T-cell (primary cell): Measurements from ENCODE around the gene AGPAT4. TPM values are rescaled to one million over a fixed set of nuclear protein-coding genes. Genes with fewer than 3 reads are reported as not detected.

Experiments used
- ATAC-seq, 4 experiments: fragments of 200-7000 bp in 3 of 4; fragments of 150-1000 bp in 1 of 4; cut with Tn5 transposase; replicated peaks in 1 of 4; 1 replicate in 3 of 4; 2 replicates in 1 of 4; pipeline ENCODE4 v1.10.0; 2021; ENCODE audit warnings: moderate library complexity in 3 of 4, mild to moderate bottlenecking in 2 of 4, moderate number of reproducible peaks in 1 of 4
- CTCF ChIA-PET, 2 donors: fragments of 300-600 bp; sonication (Branson Sonifier 250); formaldehyde crosslinking; loops; one replicate each; lab custom pipeline; 2022; ENCODE audit warnings: antibody characterized with exemption in 2 of 2; lab: Charles Lee
- POLR2A ChIA-PET, 2 donors: fragments of 300-600 bp; sonication (Branson Sonifier 250); formaldehyde crosslinking; loops; one replicate each; lab custom pipeline; 2022; ENCODE audit warnings: antibody characterized with exemption in 2 of 2; lab: Charles Lee
- DNase-seq, 35 experiments: peaks; one replicate each; pipeline versions ENCODE4 v3.0.0 to v3.0.0-alpha.2; 2013 to 2023
- H3K27ac ChIP-seq: one replicate; pipeline ENCODE4 v1.5.1; 2013; ENCODE audit warnings: low read length
- H3K27me3 ChIP-seq, 2 experiments: replicated peaks in 1 of 2; 1 replicate in 1 of 2; 2 replicates in 1 of 2; pipeline versions ENCODE4 v1.6.1 to v1.7.0; 2013; ENCODE audit warnings: low read length in 1 of 2, mixed read lengths in 1 of 2; ENCODE audit not compliant: control insufficient read depth in 2 of 2, insufficient read depth in 2 of 2; ENCODE audit errors: extremely low read depth in 1 of 2
- H3K36me3 ChIP-seq, 2 donors: 1 replicate in 1 of 2; 2 replicates in 1 of 2; pipeline versions ENCODE4 v1.6.1 to v1.7.0; 2013; ENCODE audit warnings: low read length in 1 of 2; ENCODE audit not compliant: control insufficient read depth in 2 of 2, insufficient read depth in 1 of 2; ENCODE audit errors: extremely low read depth in 1 of 2
- H3K4me1 ChIP-seq, 2 experiments: 1 replicate in 1 of 2; 2 replicates in 1 of 2; pipeline versions ENCODE4 v1.6.1 to v1.7.0; 2013; ENCODE audit warnings: low read length in 2 of 2, mixed read lengths in 1 of 2; ENCODE audit not compliant: insufficient read depth in 2 of 2, control insufficient read depth in 1 of 2; ENCODE audit errors: extremely low read depth in 1 of 2
- H3K4me3 ChIP-seq, 2 donors: 1 replicate in 1 of 2; 2 replicates in 1 of 2; pipeline versions ENCODE4 v1.5.1 to v1.7.0; 2013; ENCODE audit warnings: mild to moderate bottlenecking in 2 of 2, low read length in 1 of 2, moderate library complexity in 1 of 2; ENCODE audit not compliant: control insufficient read depth in 1 of 2; ENCODE audit errors: extremely low read depth in 1 of 2
- H3K9me3 ChIP-seq: 2 replicates; pipeline ENCODE4 v1.7.0; 2013
- H3K27ac Mint-ChIP-seq, 2 donors: one replicate each; pipeline ENCODE4 v1.8.0; 2020 to 2021; ENCODE audit warnings: mild to moderate bottlenecking in 2 of 2, mixed read lengths in 2 of 2
- H3K27me3 Mint-ChIP-seq, 2 donors: one replicate each; pipeline ENCODE4 v1.8.0; 2021 to 2022; ENCODE audit warnings: mixed read lengths in 2 of 2
- H3K36me3 Mint-ChIP-seq: one replicate; pipeline ENCODE4 v1.8.0; 2021; ENCODE audit warnings: mixed read lengths
- H3K4me1 Mint-ChIP-seq, 3 donors: one replicate each; pipeline ENCODE4 v1.8.0; 2020 to 2022; ENCODE audit warnings: mixed read lengths in 3 of 3, mild to moderate bottlenecking in 1 of 3
- H3K4me3 Mint-ChIP-seq, 3 donors: one replicate each; pipeline ENCODE4 v1.8.0; 2020 to 2022; ENCODE audit warnings: mild to moderate bottlenecking in 3 of 3, mixed read lengths in 3 of 3, moderate library complexity in 3 of 3
- H3K9me3 Mint-ChIP-seq, 3 donors: one replicate each; pipeline ENCODE4 v1.8.0; 2020 to 2022; ENCODE audit warnings: mixed read lengths in 3 of 3
- WGBS: methylation state at CpG from one replicate; pipeline ENCODE4 v1.1.5; 2013; ENCODE audit warnings: missing lambda C conversion rate; ENCODE audit not compliant: insufficient coverage; 5-methylcytosine and 5-hydroxymethylcytosine counted together
- total RNA-seq, 35 experiments: library from RNA in 6 of 35; stranded (reverse) in 6 of 35; fragments of 120-200 nt in 1 of 35; gene quantifications; one replicate each; pipeline versions ENCODE4 v1.2.1 to v1.2.4 and lab custom pipeline; 2013 to 2026

Gene AGPAT4
- total RNA-seq, 5 donors from 2014 or later (not counting 1 experiment from before 2014, with no cell fraction given), result 5.6 to 15.0 (median 6.3) TPM

DNA sequence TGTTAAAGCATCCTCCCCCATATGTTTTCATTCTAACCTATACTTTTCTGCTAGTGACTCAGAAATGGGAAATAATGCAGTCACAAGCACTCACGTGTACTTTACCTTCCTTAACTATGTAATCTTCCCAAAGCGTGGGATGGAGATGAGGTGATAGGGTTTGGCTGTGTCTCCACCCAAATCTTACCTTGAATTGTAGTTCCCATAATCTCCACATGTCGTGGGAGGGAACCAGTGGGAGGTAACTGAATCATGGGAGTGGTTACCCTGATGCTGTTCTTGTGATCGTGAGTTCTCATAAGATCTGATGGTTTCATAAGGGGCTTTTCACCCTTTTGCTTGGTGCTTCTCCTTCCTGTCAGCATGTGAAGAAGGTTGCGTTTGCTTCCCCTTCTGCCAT lies 35.4 kb downstream of the AGPAT4 start:
- Mint-ChIP-seq H3K27ac (no peak overlapping the region), H3K4me1 (peaks cover 0 to 10% (median 4%) of the 10 kb centered on the region in 3 donors), H3K9me3 (no peaks in the 10 kb centered on the region), H3K4me3 (no peak overlapping the region), H3K36me3 (peaks cover 14% of the 10 kb centered on the region), H3K27me3 (no peaks in the 10 kb centered on the region)
- no peak overlapping the region for H3K4me3 ChIP-seq
- no peak overlapping the region for H3K27ac ChIP-seq
- 75% methylated on average over 1 of the region's 5 CpGs for WGBS
- no peaks in the 10 kb centered on the region for H3K36me3 ChIP-seq
- H3K4me1 ChIP-seq, result peaks cover 0 to 14% of the 10 kb centered on the region in 2 experiments
- H3K9me3 ChIP-seq, result no peaks in the 10 kb centered on the region
- DNase-seq (no peak), ATAC-seq (no peak)
- ChIA-PET CTCF (no interaction called here), POLR2A (no interaction called here)
- no peaks in the 10 kb centered on the region for H3K27me3 ChIP-seq

DNA sequence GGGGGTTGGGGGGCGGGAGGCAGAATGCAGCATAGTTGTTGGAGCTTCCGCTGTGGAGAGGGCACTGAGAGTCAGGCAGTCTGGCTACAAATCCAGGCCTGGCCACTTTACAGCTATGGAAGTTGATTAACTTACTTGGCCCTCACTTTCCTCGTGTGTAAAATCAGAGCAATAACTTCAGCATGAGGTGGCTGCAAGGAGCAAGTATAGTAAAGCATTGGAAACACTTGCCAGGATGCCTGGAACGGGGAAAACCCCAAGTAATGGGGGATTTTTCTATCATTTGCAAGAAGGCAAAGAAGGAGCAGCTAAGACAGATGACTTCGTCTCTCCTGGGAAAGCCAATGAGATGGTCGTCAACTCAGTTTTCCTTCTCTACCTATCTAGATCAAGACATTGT lies 35.8 kb downstream of the AGPAT4 start:
- DNase-seq (no peak), ATAC-seq (no peak)
- Mint-ChIP-seq H3K36me3 (peaks cover 14% of the 10 kb centered on the region), H3K27me3 (no peaks in the 10 kb centered on the region), H3K9me3 (no peaks in the 10 kb centered on the region), H3K4me1 (peaks cover 0 to 9% (median 2%) of the 10 kb centered on the region in 3 donors), H3K27ac (no peak overlapping the region), H3K4me3 (no peak overlapping the region)
- no peak overlapping the region for H3K4me3 ChIP-seq
- H3K36me3 ChIP-seq, result no peaks in the 10 kb centered on the region
- H3K27me3 ChIP-seq, result no peaks in the 10 kb centered on the region
- no peak overlapping the region for H3K27ac ChIP-seq
- H3K9me3 ChIP-seq, result no peaks in the 10 kb centered on the region
- WGBS, result no CpG with 5 or more reads among the region's 6 CpGs
- ChIA-PET CTCF (no interaction called here), POLR2A (no interaction called here)
- peaks cover 0 to 11% of the 10 kb centered on the region in 2 experiments for H3K4me1 ChIP-seq

DNA sequence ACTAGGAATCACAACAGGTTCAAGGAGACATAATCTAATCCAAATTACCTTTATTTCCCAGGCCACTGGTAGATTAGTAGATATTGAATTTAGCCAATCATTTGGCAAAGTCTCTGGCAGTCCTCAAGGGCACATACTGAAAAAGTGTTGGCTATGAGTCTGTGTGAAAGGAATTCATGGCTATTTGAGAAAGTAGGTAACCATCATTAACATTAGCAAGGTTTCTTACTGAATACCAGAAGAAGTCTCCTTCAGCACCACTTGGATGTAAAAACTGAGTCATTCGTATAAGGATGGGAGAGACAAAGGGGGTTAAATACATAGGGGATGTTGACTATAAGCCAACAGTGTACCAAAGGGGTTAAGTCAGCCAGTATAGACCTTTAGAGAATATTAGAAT lies 36.7 kb downstream of the AGPAT4 start:
- Histone ChIP-seq H3K27me3 (no peaks in the 10 kb centered on the region), H3K27ac (no peak overlapping the region), H3K9me3 (no peaks in the 10 kb centered on the region), H3K36me3 (no peaks in the 10 kb centered on the region), H3K4me3 (no peak overlapping the region), H3K4me1 (peaks cover 0 to 2% of the 10 kb centered on the region in 2 experiments)
- Mint-ChIP-seq H3K27me3 (no peaks in the 10 kb centered on the region), H3K36me3 (peaks cover 14% of the 10 kb centered on the region), H3K4me1 (peaks cover 0 to 6% (median 2%) of the 10 kb centered on the region in 3 donors), H3K9me3 (no peaks in the 10 kb centered on the region), H3K27ac (no peak overlapping the region), H3K4me3 (no peak overlapping the region)
- WGBS, result 100% methylated on average over 1 of the region's 1 CpG
- ATAC-seq (no peak), DNase-seq (no peak)
- ChIA-PET CTCF (interaction anchor here in 1 of 2 donors (0.6 kb wide), 1 partner anchor 79 kb away, joined by 3 read pairs; no protein-coding TSS in a partner anchor), POLR2A (no interaction called here)

DNA sequence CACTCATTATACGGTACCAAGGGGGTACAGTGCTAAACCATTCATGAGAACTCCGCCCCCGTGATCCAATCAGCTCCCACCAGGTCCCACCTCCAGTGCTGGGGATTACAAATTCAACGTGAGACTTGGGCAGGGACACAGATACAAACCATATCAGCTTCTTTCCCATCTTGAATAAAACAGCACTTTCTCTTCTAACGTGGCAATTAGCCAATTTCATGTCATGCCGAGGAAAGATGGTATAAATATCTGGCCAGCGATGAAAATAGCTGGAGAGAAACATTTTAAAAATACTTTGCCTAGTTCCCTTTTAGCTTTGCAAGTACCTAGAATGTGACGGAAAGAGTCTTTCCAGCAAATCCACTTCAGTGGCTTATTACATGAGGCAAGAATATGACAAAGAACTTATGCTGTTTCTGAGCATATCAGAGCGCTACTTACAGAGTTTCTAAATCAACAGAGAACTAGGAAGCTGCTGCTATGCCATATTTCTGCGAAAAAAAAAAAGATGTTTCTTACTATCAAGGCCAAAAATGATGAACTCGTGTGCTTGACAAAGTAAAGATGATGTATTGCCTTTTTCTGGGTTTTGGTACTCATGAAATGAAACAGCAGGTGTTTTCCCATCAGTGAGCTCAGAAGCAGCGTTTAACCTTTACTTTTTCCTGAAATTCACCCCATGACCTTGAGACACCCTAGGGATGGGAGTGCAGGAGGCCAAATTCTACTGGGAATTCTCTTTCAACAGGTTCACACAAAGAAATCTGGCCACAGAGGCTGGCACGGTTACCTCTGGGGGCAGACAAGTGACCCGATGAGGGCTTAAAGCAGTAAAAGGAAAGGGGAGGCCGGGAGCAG lies 37.9 kb downstream of the AGPAT4 start:
- H3K9me3 ChIP-seq, result no peaks in the 10 kb centered on the region
- Mint-ChIP-seq H3K9me3 (no peaks in the 10 kb centered on the region), H3K27me3 (no peaks in the 10 kb centered on the region), H3K36me3 (peaks cover 23% of the 10 kb centered on the region), H3K4me1 (peaks cover 0 to 3% (median 2%) of the 10 kb centered on the region in 3 donors), H3K4me3 (no peak overlapping the region), H3K27ac (no peak overlapping the region)
- no peak overlapping the region for H3K27ac ChIP-seq
- WGBS, result 84% methylated on average over 8 of the region's 15 CpGs
- H3K4me3 ChIP-seq, result no peak overlapping the region
- no peaks in the 10 kb centered on the region for H3K27me3 ChIP-seq
- ChIA-PET CTCF (no interaction called here), POLR2A (interaction anchor here (0.7 kb wide), 3 partner anchors 38 to 135 kb away, joined by 3 to 4 read pairs (median 3); no protein-coding TSS in a partner anchor)
- ATAC-seq (no peak), DNase-seq (no peak)
- H3K4me1 ChIP-seq, result no peaks in the 10 kb centered on the region
- no peaks in the 10 kb centered on the region for H3K36me3 ChIP-seq

DNA sequence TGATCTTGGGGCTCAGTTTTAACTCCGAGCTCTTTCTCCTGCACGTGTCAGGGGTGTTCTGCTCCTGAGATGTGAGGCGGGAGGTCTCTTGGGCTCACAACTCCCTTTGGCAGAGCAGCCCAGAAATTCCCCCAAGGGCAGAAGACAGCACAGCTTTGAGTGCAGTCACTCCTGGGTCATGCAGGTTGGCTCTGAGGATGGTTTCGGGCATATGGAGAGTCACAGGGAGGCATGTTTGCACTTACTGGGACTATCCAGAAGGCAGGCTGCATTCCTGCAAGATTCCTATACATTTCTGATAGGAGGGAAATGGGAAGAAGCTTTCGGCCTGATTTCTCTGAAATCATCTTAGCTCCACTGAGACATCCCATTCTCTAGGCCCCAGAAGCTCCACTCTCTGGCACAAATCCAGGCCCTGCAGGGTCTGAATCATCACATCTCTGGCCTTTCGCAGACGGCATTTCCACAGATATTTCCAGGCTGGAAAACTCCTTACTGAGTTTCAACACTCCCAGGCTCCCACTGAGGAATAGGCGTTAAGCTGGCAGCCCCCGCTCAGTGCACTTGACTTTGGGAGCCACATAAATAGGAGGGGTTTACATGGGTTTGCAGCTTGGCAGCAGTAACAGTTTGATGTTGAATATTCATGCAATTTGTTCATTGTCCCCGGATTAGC lies 39.7 kb downstream of the AGPAT4 start:
- H3K4me1 Mint-ChIP-seq, result peaks cover 0 to 2% (median 0%) of the 10 kb centered on the region in 3 donors
- H3K27ac Mint-ChIP-seq, result no peak overlapping the region
- H3K4me3 Mint-ChIP-seq, result no peak overlapping the region
- Histone ChIP-seq H3K27me3 (no peaks in the 10 kb centered on the region), H3K27ac (no peak overlapping the region), H3K9me3 (no peaks in the 10 kb centered on the region), H3K4me3 (no peak overlapping the region), H3K4me1 (no peaks in the 10 kb centered on the region), H3K36me3 (no peaks in the 10 kb centered on the region)
- CTCF ChIA-PET, result interaction anchor here in 1 of 2 donors (0.6 kb wide), 1 partner anchor 35 kb away, joined by 3 read pairs; no protein-coding TSS in a partner anchor
- H3K9me3 Mint-ChIP-seq, result no peaks in the 10 kb centered on the region
- H3K27me3 Mint-ChIP-seq, result no peaks in the 10 kb centered on the region
- no peak for ATAC-seq
- POLR2A ChIA-PET, result no interaction called here
- peaks cover 27% of the 10 kb centered on the region for H3K36me3 Mint-ChIP-seq
- WGBS, result 100% methylated on average over 7 of the region's 10 CpGs
- DNase-seq, result no peak

DNA sequence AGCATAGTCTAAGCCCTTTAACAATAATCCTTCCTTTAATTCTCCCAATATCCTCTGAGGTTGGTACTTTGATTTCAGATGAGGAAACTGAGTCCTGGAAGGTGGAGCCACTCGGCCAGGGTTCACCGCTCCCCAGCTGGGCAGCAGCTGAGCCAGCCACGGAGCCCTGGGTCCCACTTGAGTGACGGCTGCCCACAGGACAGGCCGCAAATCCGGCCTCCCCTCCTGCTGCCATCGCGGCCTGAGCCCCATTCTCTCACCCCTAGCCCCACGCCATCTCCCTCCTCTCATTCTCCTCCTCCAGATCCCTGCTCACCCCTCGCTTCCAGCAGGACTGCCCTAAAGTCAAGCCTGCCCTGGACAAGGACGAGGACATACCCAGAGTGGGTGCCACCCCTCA lies 41.4 kb downstream of the AGPAT4 start:
- Mint-ChIP-seq H3K4me3 (no peak overlapping the region), H3K9me3 (no peaks in the 10 kb centered on the region), H3K4me1 (peaks cover 6 to 13% (median 12%) of the 10 kb centered on the region in 3 donors), H3K27me3 (no peaks in the 10 kb centered on the region), H3K27ac (no peak overlapping the region), H3K36me3 (peaks cover 26% of the 10 kb centered on the region)
- Histone ChIP-seq H3K4me3 (no peak overlapping the region), H3K27me3 (no peaks in the 10 kb centered on the region), H3K36me3 (no peaks in the 10 kb centered on the region), H3K9me3 (no peaks in the 10 kb centered on the region), H3K4me1 (peaks cover 0 to 11% of the 10 kb centered on the region in 2 experiments), H3K27ac (no peak overlapping the region)
- CTCF ChIA-PET, result no interaction called here
- DNase-seq (no peak), ATAC-seq (no peak)
- POLR2A ChIA-PET, result no interaction called here
- WGBS, result 95% methylated on average over 10 of the region's 11 CpGs
